ENCODE results near the gene HMCN1.

The HMCN1 gene

GRCh38 chr1:185960422-185961321, 226.5 kb downstream of the HMCN1 start:
- no peak overlapping the region for H3K27ac ChIP-seq
- no peak for TF ChIP-seq ZFX (IDR thresholded peaks at IDR 0.05; ENCODE audit: borderline replicate concordance)
- TF ChIP-seq CTCF (IDR thresholded peaks at IDR 0.05), result no peak

DNA sequence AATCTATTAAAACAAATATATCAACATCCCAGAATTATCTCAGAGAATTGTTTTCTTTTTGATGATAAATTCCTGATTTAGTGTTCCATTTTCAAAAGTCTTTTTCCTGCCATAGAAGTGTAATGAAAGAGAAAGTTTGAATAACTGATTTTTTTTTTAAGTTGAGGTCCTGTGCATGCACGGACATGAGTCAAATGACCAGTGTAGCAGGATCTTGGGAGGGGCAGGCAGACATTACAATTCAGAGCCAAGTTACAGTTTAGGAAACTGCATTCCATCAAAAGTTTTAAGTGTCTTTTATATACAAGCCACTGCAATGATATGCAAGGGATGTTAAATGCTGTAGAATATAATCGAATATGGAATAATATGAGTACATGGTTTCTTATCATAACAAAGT, 227.5 kb downstream of the HMCN1 start:
- H3K27ac ChIP-seq, result no peak overlapping the region
- TF ChIP-seq CTCF (IDR thresholded peaks at IDR 0.05), result no peak
- TF ChIP-seq ZFX (IDR thresholded peaks at IDR 0.05; ENCODE audit: borderline replicate concordance), result no peak

DNA sequence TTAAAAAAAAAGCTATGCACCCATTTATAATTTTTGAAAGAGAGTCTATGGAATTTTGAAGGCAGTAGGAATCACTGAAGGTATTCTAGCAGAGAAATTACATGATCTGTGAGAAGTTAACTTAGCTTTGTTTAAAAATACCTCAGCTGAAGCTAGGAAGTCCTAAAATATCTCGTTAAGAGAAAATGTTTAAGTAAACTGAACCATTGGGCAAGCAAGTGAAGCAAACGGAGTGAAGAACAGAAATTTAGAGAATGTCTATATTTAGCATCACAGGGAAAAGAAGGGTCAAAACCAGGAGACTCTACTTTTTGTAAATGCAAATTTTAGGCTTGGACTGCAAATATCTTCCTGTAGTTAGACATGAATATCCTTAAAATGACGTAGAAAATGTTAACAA, 230.8 kb downstream of the HMCN1 start:
- TF ChIP-seq ZFX (IDR thresholded peaks at IDR 0.05; ENCODE audit: borderline replicate concordance) (no peak), CTCF (IDR thresholded peaks at IDR 0.05) (no peak)

DNA sequence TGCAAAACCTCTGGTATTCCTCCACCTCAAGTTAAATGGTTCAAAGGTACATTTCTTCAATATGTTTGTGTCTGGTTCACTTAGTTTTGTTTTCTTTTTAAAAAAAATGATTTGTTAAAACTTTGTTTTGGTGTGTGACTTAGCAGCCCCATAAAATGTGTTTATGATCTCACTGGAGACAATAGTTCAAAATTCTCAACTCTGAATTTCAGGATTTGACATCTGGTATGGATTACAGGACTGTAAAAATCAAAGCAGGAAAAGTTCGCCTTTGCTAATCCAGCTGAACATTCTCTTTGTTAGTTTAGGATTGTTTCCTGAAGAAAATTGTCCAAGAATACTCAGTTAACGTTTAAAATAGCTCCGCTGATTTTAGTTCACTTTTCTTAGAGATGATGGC, 231.7 kb downstream of the HMCN1 start:
- TF ChIP-seq ZFX (IDR thresholded peaks at IDR 0.05; ENCODE audit: borderline replicate concordance) (no peak), CTCF (IDR thresholded peaks at IDR 0.05) (no peak)
- H3K27ac ChIP-seq, result no peak overlapping the region

More for the DNA sequence above, 230.8 kb downstream of the HMCN1 start:
- H3K27ac ChIP-seq, result no peak overlapping the region

DNA sequence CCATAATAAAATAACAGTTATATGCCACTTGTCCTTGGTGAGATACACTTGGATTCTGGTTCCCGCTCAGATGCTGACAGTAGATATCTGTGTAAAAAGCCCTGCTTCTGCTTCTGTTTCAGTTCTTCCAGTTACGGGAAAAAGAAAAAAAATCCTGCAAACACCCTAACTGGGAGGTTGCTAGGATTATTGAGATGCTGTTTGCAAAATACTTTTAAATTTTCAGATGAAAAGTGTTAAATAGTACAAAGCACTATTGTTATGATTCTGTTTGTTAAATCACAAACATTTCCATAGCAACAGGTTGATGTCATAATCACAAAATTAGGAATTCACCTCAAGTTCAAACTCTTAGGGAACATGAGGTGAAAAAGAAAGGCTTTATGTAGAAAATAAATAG, 232.3 kb downstream of the HMCN1 start:
- TF ChIP-seq ZFX (IDR thresholded peaks at IDR 0.05; ENCODE audit: borderline replicate concordance), result no peak
- TF ChIP-seq CTCF (IDR thresholded peaks at IDR 0.05), result no peak
- no peak overlapping the region for H3K27ac ChIP-seq

DNA sequence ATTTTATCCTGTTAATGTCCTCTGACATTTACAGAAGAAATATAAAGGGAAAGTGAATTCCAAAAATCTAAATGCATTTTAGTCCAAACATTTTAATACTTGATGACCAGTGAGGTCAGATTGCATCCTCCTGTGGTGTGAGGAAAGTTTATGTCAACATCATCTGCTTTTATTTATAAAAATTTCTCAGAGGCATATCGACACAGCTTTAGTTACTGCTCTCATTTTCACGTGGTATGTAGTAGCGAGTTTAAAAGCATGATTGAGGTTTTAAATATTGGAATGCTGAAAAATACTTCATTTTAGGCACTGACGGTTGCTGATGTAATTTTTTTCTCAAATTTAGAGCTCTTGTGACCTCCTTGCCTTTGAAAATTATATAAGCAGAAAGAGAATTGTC, 234.8 kb downstream of the HMCN1 start:
- H3K27ac ChIP-seq, result no peak overlapping the region
- TF ChIP-seq CTCF (IDR thresholded peaks at IDR 0.05), result no peak
- TF ChIP-seq ZFX (IDR thresholded peaks at IDR 0.05; ENCODE audit: borderline replicate concordance), result no peak

- TF ChIP-seq ZFX (IDR thresholded peaks at IDR 0.05; ENCODE audit: borderline replicate concordance), result no peak
- H3K27ac ChIP-seq, result no peak overlapping the region
Observed at GRCh38 chr1:185969524-185969991, 235.4 kb downstream of the HMCN1 start.

All from 22Rv1 (cell line).